Measurements from ENCODE around the gene UBE2L3. TPM values are rescaled to one million over a fixed set of nuclear protein-coding genes. Genes with fewer than 3 reads are reported as not detected.
A peak's percentile ranks its signal among the peaks of the same experiment; 100 is the strongest.

Gene UBE2L3
- total and polyA plus RNA-seq, 10 of the 15 experiments (the other 5 are each of a cell fraction or from before 2014, with no cell fraction given) = 55.7 to 168 (median 113) TPM

GRCh38 chr22:21573293-21573734 lies 5.8 kb downstream of the UBE2L3 start:
- RAD21 ChIA-PET (ENCODE audit: unreplicated experiment) = no interaction called here
- no peaks in the 10 kb centered on the region for H3K27me3 ChIP-seq (replicated peaks in 1 of 2; ENCODE audit: control insufficient read depth in 2 of 2, insufficient read depth in 2 of 2, low read length in 1 of 2)
- no peaks in the 10 kb centered on the region for H3K9me3 ChIP-seq (replicated peaks; ENCODE audit: control insufficient read depth, insufficient read depth, low read length)
- 0 out of 2 replicates have a peak overlapping the region, but pooled peaks have one; percentile 25 for H3K4me2 ChIP-seq (ENCODE audit: control insufficient read depth, insufficient read depth)
- TF ChIP-seq CREB1 (IDR thresholded peaks at IDR 0.05; ENCODE audit: low read depth) (no peak), IRF3 (IDR thresholded peaks at IDR 0.05) (no peak), EZH2 (IDR thresholded peaks at IDR 0.05; ENCODE audit: borderline replicate concordance, control insufficient read depth, low read depth, low read length) (no peak), POLR2A (IDR thresholded peaks at IDR 0.05; ENCODE audit: low read depth, low read length) (0 out of 2 replicates have a peak, but pooled peaks have one; percentile 4), JUND (IDR thresholded peaks at IDR 0.05; ENCODE audit: low read depth, low read length) (no peak), SUPT20H (IDR thresholded peaks at IDR 0.05; ENCODE audit: borderline replicate concordance, control insufficient read depth, low read depth, low read length) (no peak), SPI1 (IDR thresholded peaks at IDR 0.05; ENCODE audit: borderline replicate concordance, insufficient read depth, low read depth, low read length) (no peak)
- no TSS peak for BruUV-seq (replicated peaks)
- 46% methylated on average over 6 of the region's 6 CpGs for WGBS (ENCODE audit: insufficient coverage, insufficient replicate concordance, low lambda C conversion rate, missing lambda C conversion rate)
- H3K27ac ChIP-seq (ENCODE audit: control insufficient read depth, insufficient read depth) = no peak overlapping the region
- H3K79me2 ChIP-seq (ENCODE audit: control insufficient read depth, insufficient read depth, low read length) = peaks cover 84% of the 10 kb centered on the region
- H3K36me3 ChIP-seq (ENCODE audit: control insufficient read depth in 2 of 2, insufficient read depth in 2 of 2, low read length in 1 of 2) = peaks cover 0 to 10% of the 10 kb centered on the region in 2 experiments; a peak in 2 of 4 replicates
- no peak overlapping the region for H2AFZ ChIP-seq (ENCODE audit: control insufficient read depth, low read depth, low read length)
- in situ Hi-C loops (cut with MboI) (no loop called here), intact Hi-C loops (cut with micrococcal nuclease; ENCODE audit: unreplicated experiment) (no loop called here)
- no peak for DNase-seq (ENCODE audit: low read depth, low spot score)
- POLR2A ChIA-PET = no interaction called here
- peaks cover 32% of the 10 kb centered on the region for H4K20me1 ChIP-seq (ENCODE audit: control insufficient read depth, insufficient read depth)
- no peak for ATAC-seq
- peaks cover 11% of the 10 kb centered on the region for H3K4me1 ChIP-seq (ENCODE audit: control insufficient read depth, insufficient read depth, low read length)
- SMC1A ChIA-PET (ENCODE audit: uncharacterized antibody, unreplicated experiment) = interaction anchor here (1.3 to 1.7 kb wide), 2 partner anchors 8 to 14 kb away, joined by 4 to 10 read pairs; no protein-coding TSS in a partner anchor
- CTCF ChIA-PET = interaction anchor here (0.9 to 2.7 kb wide), 3 partner anchors 15 to 365 kb away, joined by 3 to 9 read pairs (median 4); no protein-coding TSS in a partner anchor
- H3K4me3 ChIP-seq = no peak overlapping the region
- no peak overlapping the region for H3K9ac ChIP-seq (ENCODE audit: control insufficient read depth, insufficient read depth, low read length)
- no peak for FAIRE-seq
